Myocyte (in vitro differentiated cells): ENCODE data around the gene CTNNA2. TPM values are rescaled to one million over a fixed set of nuclear protein-coding genes. Genes with fewer than 3 reads are reported as not detected.

Source experiments
- DNase-seq: peaks from one replicate; pipeline ENCODE4 v3.0.0-alpha.2; 2012; ENCODE audit warnings: low read depth
- total RNA-seq: library from RNA; depleted of rRNA; stranded (reverse); fragments of >200 nt; gene quantifications from 2 replicates; pipeline ENCODE4 v1.2.3, GENCODE V29; 2014

Gene CTNNA2
- total RNA-seq, 1 donor from 2014 or later: 2.7 TPM

GRCh38 chr2:79611448-79612016, 98.7 kb downstream of the CTNNA2 start:
- no peak for DNase-seq

GRCh38 chr2:79612999-79613398, 100.1 kb downstream of the CTNNA2 start:
- DNase-seq: no peak

- no peak for DNase-seq
Observed at GRCh38 chr2:79619442-79619841, 106.6 kb downstream of the CTNNA2 start.

GRCh38 chr2:79619976-79620375, 107.1 kb downstream of the CTNNA2 start:
- peak; percentile 7 for DNase-seq

- no peak for DNase-seq
Observed at GRCh38 chr2:79620679-79621078, 107.8 kb downstream of the CTNNA2 start.

- no peak for DNase-seq
Observed at GRCh38 chr2:79621252-79621651, 108.4 kb downstream of the CTNNA2 start.

GRCh38 chr2:79621755-79622154, 108.9 kb downstream of the CTNNA2 start:
- DNase-seq: no peak

- peak; percentile 20 for DNase-seq
Observed at GRCh38 chr2:79622508-79622907, 109.7 kb downstream of the CTNNA2 start.

- no peak for DNase-seq
Observed at GRCh38 chr2:79627237-79627636, 114.4 kb downstream of the CTNNA2 start.

GRCh38 chr2:79630060-79630459, 117.2 kb downstream of the CTNNA2 start:
- peak; percentile 1 for DNase-seq

- no peak for DNase-seq
Observed at GRCh38 chr2:79630972-79631557, 118.2 kb downstream of the CTNNA2 start.

- DNase-seq: no peak
Observed at GRCh38 chr2:79638410-79638809, 125.6 kb downstream of the CTNNA2 start.

- DNase-seq: no peak
Observed at GRCh38 chr2:79638954-79639353, 126.1 kb downstream of the CTNNA2 start.

- DNase-seq: no peak
Observed at GRCh38 chr2:79640001-79640400, 127.2 kb downstream of the CTNNA2 start.

GRCh38 chr2:79649531-79649930, 136.7 kb downstream of the CTNNA2 start:
- DNase-seq: no peak

- DNase-seq: peak; percentile 2
Observed at GRCh38 chr2:79660557-79660956, 147.7 kb downstream of the CTNNA2 start.

GRCh38 chr2:79665091-79665490, 152.2 kb downstream of the CTNNA2 start:
- DNase-seq: no peak

GRCh38 chr2:79666430-79666829, 153.6 kb downstream of the CTNNA2 start:
- no peak for DNase-seq

- DNase-seq: no peak
Observed at GRCh38 chr2:79669714-79670113, 156.9 kb downstream of the CTNNA2 start.

GRCh38 chr2:79670198-79670597, 157.3 kb downstream of the CTNNA2 start:
- peak; percentile 18 for DNase-seq

- DNase-seq: no peak
Observed at GRCh38 chr2:79686884-79687283, 174.0 kb downstream of the CTNNA2 start.

- DNase-seq: no peak
Observed at GRCh38 chr2:79695248-79695647, 182.4 kb downstream of the CTNNA2 start.

GRCh38 chr2:79697200-79697599, 184.3 kb downstream of the CTNNA2 start:
- DNase-seq: no peak
